Lower leg skin (tissue), 3 donors: ENCODE measurements around the gene OR4N5.

Experiments
- POLR2A ChIP-seq, 2 donors: fragments of 450-650 bp; IDR thresholded peaks; one replicate each; pipeline ENCODE4 v1.6.1; 2016 to 2017; ENCODE audit warnings: antibody characterized with exemption in 2 of 2, mild to moderate bottlenecking in 1 of 2, moderate library complexity in 1 of 2
- TF ChIP-seq, protein P1 (sequence below), 3 donors: fragments of 450-650 bp; IDR thresholded peaks; one replicate each; pipeline ENCODE4 v1.5.1; 2016; ENCODE audit warnings: antibody characterized with exemption in 3 of 3, mild to moderate bottlenecking in 3 of 3, moderate library complexity in 2 of 3

DNA sequence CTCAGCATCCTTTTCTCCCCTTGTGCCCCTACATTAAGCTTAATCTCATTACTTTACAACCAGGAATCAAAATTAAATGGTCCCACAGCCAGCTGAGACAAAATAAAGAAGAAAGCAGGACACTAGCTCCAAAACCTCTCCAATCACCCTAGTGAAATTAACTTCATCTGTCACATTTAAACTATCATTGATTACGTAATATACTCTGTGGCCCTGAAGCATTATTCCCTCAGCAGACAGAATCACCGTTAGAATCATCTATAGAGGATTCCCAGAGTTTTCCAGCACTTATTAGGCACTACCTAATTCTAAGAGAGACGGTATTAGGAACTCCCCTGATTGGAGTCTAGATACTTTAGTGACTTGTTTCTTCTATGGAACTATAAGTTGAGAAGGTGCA is 28.2 kb upstream of the OR4N5 start, which contains the start of gene OR4K17:
- TF ChIP-seq POLR2A (IDR thresholded peaks at IDR 0.05) = no peak
- TF ChIP-seq, protein P1, sequence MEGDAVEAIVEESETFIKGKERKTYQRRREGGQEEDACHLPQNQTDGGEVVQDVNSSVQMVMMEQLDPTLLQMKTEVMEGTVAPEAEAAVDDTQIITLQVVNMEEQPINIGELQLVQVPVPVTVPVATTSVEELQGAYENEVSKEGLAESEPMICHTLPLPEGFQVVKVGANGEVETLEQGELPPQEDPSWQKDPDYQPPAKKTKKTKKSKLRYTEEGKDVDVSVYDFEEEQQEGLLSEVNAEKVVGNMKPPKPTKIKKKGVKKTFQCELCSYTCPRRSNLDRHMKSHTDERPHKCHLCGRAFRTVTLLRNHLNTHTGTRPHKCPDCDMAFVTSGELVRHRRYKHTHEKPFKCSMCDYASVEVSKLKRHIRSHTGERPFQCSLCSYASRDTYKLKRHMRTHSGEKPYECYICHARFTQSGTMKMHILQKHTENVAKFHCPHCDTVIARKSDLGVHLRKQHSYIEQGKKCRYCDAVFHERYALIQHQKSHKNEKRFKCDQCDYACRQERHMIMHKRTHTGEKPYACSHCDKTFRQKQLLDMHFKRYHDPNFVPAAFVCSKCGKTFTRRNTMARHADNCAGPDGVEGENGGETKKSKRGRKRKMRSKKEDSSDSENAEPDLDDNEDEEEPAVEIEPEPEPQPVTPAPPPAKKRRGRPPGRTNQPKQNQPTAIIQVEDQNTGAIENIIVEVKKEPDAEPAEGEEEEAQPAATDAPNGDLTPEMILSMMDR (IDR thresholded peaks at IDR 0.05) = no peak
